HG03442 (cell line): ENCODE data around the gene STXBP1.

Experiments used
- ATAC-seq: cut with Tn5 transposase; IDR thresholded peaks from one replicate; pipeline ENCODE4 v1.9.1; 2021; ENCODE audit warnings: mild to moderate bottlenecking, moderate library complexity; ENCODE audit not compliant: unreplicated experiment

STXBP1 gene

GRCh38 chr9:127651697-127652610 lies 39.9 kb downstream of the STXBP1 start:
- ATAC-seq = no peak

GRCh38 chr9:127652733-127653132 lies 40.7 kb downstream of the STXBP1 start:
- ATAC-seq = no peak

- no peak for ATAC-seq
These were observed 42.5 kb downstream of the STXBP1 start for GRCh38 chr9:127654619-127655018.

- ATAC-seq = no peak
These were observed 46.4 kb downstream of the STXBP1 start for GRCh38 chr9:127658428-127658827.

GRCh38 chr9:127660886-127661741 lies 49.0 kb downstream of the STXBP1 start:
- no peak for ATAC-seq

- ATAC-seq = no peak
These were observed 50.5 kb downstream of the STXBP1 start for GRCh38 chr9:127662617-127663016.

- ATAC-seq = no peak
These were observed 52.2 kb downstream of the STXBP1 start for GRCh38 chr9:127664324-127664677.

GRCh38 chr9:127664678-127665507 lies 52.8 kb downstream of the STXBP1 start:
- no peak for ATAC-seq

GRCh38 chr9:127667127-127667844 lies 55.2 kb downstream of the STXBP1 start:
- no peak for ATAC-seq

- ATAC-seq = no peak
These were observed 55.8 kb downstream of the STXBP1 start for GRCh38 chr9:127667906-127668305.

GRCh38 chr9:127673234-127673633 lies 61.2 kb downstream of the STXBP1 start:
- ATAC-seq = no peak

- no peak for ATAC-seq
These were observed 64.6 kb downstream of the STXBP1 start for GRCh38 chr9:127676638-127677037.

GRCh38 chr9:127679506-127679905 lies 67.4 kb downstream of the STXBP1 start:
- no peak for ATAC-seq

GRCh38 chr9:127680226-127680625 lies 68.1 kb downstream of the STXBP1 start:
- ATAC-seq = no peak

- no peak for ATAC-seq
These were observed 68.8 kb downstream of the STXBP1 start for GRCh38 chr9:127680846-127681245.

- no peak for ATAC-seq
These were observed 70.5 kb downstream of the STXBP1 start for GRCh38 chr9:127682351-127683136.

GRCh38 chr9:127683723-127684122 lies 71.6 kb downstream of the STXBP1 start:
- no peak for ATAC-seq

GRCh38 chr9:127684576-127684975 lies 72.5 kb downstream of the STXBP1 start:
- no peak for ATAC-seq
